Tibial nerve (tissue), 4 donors: Measurements from ENCODE around the gene GMDS.

Source experiments
- EP300 ChIP-seq, 2 donors: sonication (generic); formaldehyde crosslinking; IDR thresholded peaks; one replicate each; pipeline ENCODE4 v1.6.1; 2017; ENCODE audit warnings: antibody characterized with exemption in 2 of 2, mild to moderate bottlenecking in 1 of 2
- POLR2A ChIP-seq, 2 donors: fragments of 450-650 bp; IDR thresholded peaks; one replicate each; pipeline ENCODE4 v1.6.1; 2017; ENCODE audit warnings: antibody characterized with exemption in 2 of 2, mild to moderate bottlenecking in 2 of 2, moderate library complexity in 2 of 2
- TF ChIP-seq, protein P1 (sequence below), 5 experiments: fragments of 200-600 bp in 3 of 5; fragments of 450-650 bp in 2 of 5; sonication (generic) in 3 of 5; IDR thresholded peaks; one replicate each; pipeline ENCODE4 v1.5.1; 2016 to 2019; ENCODE audit warnings: antibody characterized with exemption in 5 of 5, mild to moderate bottlenecking in 3 of 5, moderate library complexity in 2 of 5

DNA sequence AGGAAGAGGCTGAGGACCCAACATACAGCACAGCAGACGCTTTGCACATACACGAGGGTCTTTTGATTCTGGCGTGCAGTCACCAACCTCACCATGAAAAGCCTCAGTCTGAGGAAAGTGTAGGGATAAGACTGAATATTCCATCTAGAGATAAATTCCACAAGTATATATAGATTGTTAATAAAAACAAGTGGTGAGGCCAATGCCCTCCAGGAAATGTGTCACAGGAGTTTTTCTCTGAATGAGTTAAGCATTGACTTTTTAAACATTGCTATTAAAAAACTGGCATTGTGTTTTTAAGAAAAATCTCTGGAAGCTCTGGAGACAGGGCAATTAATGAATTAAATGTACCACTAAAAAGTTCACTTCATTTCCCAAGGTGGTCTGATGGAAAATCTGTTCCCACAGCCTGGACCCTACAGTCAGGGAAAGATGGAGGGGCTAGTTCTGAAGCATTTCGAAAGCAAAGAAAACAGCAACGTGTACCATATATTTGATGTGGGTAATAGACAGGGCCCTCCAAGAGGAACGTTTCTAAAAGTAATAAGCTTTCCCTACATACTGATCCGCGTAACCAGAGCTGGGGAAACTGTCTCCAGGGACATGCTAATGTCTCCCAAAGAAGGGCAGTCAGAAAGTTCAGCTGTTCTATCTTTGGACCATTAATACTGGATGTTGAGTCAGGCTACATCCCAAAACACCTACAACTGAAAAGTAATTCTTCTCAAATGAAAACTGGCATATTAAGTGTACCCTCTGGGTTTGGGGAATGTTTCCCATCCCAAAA is 334.6 kb downstream of the GMDS start:
- TF ChIP-seq, protein P1, sequence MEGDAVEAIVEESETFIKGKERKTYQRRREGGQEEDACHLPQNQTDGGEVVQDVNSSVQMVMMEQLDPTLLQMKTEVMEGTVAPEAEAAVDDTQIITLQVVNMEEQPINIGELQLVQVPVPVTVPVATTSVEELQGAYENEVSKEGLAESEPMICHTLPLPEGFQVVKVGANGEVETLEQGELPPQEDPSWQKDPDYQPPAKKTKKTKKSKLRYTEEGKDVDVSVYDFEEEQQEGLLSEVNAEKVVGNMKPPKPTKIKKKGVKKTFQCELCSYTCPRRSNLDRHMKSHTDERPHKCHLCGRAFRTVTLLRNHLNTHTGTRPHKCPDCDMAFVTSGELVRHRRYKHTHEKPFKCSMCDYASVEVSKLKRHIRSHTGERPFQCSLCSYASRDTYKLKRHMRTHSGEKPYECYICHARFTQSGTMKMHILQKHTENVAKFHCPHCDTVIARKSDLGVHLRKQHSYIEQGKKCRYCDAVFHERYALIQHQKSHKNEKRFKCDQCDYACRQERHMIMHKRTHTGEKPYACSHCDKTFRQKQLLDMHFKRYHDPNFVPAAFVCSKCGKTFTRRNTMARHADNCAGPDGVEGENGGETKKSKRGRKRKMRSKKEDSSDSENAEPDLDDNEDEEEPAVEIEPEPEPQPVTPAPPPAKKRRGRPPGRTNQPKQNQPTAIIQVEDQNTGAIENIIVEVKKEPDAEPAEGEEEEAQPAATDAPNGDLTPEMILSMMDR (IDR thresholded peaks at IDR 0.05): no peak
- TF ChIP-seq POLR2A (IDR thresholded peaks at IDR 0.05) (no peak), EP300 (IDR thresholded peaks at IDR 0.05) (no peak)
